IMR-90 (cell line): Measurements from ENCODE around the gene OPRL1. TPM values are rescaled to one million over a fixed set of nuclear protein-coding genes. Genes with fewer than 3 reads are reported as not detected.

Experiments used
- ATAC-seq: fragments of 200-7000 bp; cut with Tn5 transposase; 2 replicates; pipeline ENCODE4 v1.9.1; 2020; ENCODE audit warnings: low read depth, mild to moderate bottlenecking, moderate library complexity
- BruUV-seq: library from RNA; stranded (reverse); fragments of 400-500 nt; replicated peaks from 2 replicates; lab custom pipeline; 2021; lab: Mats Ljungman, UMichigan
- CTCF ChIA-PET: fragments of 300-600 bp; formaldehyde crosslinking; extraction: SDS; loops from one replicate; lab custom pipeline; 2021; ENCODE audit warnings: antibody characterized with exemption; lab: Yijun Ruan, JAX
- POLR2A ChIA-PET: fragments of 300-600 bp; sonication (Branson Sonifier 250); formaldehyde crosslinking; loops from one replicate; lab custom pipeline; 2022; ENCODE audit warnings: antibody characterized with exemption; ENCODE audit not compliant: unreplicated experiment; lab: Charles Lee
- DNase-seq: peaks from one replicate; pipeline ENCODE4 v3.0.0; 2013
- H2AFZ ChIP-seq: replicated peaks from 2 replicates; pipeline ENCODE3; 2013; ENCODE audit warnings: low read length, mild to moderate bottlenecking; ENCODE audit not compliant: poor library complexity
- H2AK5ac ChIP-seq: 2 replicates; pipeline ENCODE4 v1.6.1; 2013; ENCODE audit warnings: low read depth, low read length, inconsistent platforms
- H2AK9ac ChIP-seq: replicated peaks from 2 replicates; pipeline ENCODE3; 2013; ENCODE audit warnings: mild to moderate bottlenecking, low read depth, low read length, moderate library complexity; ENCODE audit not compliant: poor library complexity
- H2BK120ac ChIP-seq: 2 replicates; pipeline ENCODE4 v1.6.1; 2013; ENCODE audit warnings: low read depth, low read length, inconsistent platforms
- H2BK15ac ChIP-seq: 3 replicates; pipeline ENCODE4 v1.6.1; 2013; ENCODE audit warnings: low read depth, low read length, inconsistent platforms
- H2BK20ac ChIP-seq: 2 replicates; pipeline ENCODE4 v1.6.1; 2013; ENCODE audit warnings: low read depth, mild to moderate bottlenecking, inconsistent platforms, low read length, moderate library complexity
- H2BK5ac ChIP-seq: 2 replicates; pipeline ENCODE4 v1.6.1; 2013; ENCODE audit warnings: mild to moderate bottlenecking, low read depth, low read length, inconsistent platforms; ENCODE audit not compliant: poor library complexity, severe bottlenecking
- H3K14ac ChIP-seq: replicated peaks from 2 replicates; pipeline ENCODE4 v1.6.1; 2013; ENCODE audit warnings: low read depth, low read length, inconsistent platforms
- H3K18ac ChIP-seq: 2 replicates; pipeline ENCODE4 v1.6.1; 2013; ENCODE audit warnings: low read depth, low read length, control low read depth
- H3K23ac ChIP-seq: 2 replicates; pipeline ENCODE4 v1.6.1; 2013; ENCODE audit warnings: low read depth, low read length, inconsistent platforms
- H3K27ac ChIP-seq: 2 replicates; pipeline ENCODE4 v1.5.1; 2013; ENCODE audit warnings: mild to moderate bottlenecking, control low read depth, low read length; ENCODE audit not compliant: insufficient read depth
- H3K27me3 ChIP-seq: 2 replicates; pipeline ENCODE4 v1.6.1; 2013; ENCODE audit warnings: low read length; ENCODE audit not compliant: control insufficient read depth, insufficient read depth
- H3K36me3 ChIP-seq: 2 replicates; pipeline ENCODE4 v1.6.1; 2013; ENCODE audit warnings: low read length, mixed read lengths; ENCODE audit not compliant: control insufficient read depth, insufficient read depth
- H3K4ac ChIP-seq: 2 replicates; pipeline ENCODE4 v1.6.1; 2013; ENCODE audit warnings: low read depth, low read length, inconsistent platforms
- H3K4me1 ChIP-seq: 2 replicates; pipeline ENCODE4 v1.6.1; 2013; ENCODE audit warnings: low read length, mixed read lengths; ENCODE audit not compliant: control insufficient read depth, insufficient read depth
- H3K4me2 ChIP-seq: 2 replicates; pipeline ENCODE4 v1.6.1; 2013; ENCODE audit warnings: low read depth, mild to moderate bottlenecking, control low read depth, low read length, moderate library complexity
- H3K4me3 ChIP-seq: 2 replicates; pipeline ENCODE4 v1.5.1; 2013; ENCODE audit warnings: low read depth, mild to moderate bottlenecking, control low read depth, low read length, moderate library complexity; ENCODE audit not compliant: insufficient read depth
- H3K56ac ChIP-seq: 2 replicates; pipeline ENCODE4 v1.6.1; 2013; ENCODE audit warnings: low read length, inconsistent platforms; ENCODE audit not compliant: insufficient read depth; ENCODE audit errors: extremely low read depth
- H3K79me1 ChIP-seq, 2 experiments: 2 replicates each; pipeline ENCODE4 v1.6.1; 2013; ENCODE audit warnings: low read length in 2 of 2, inconsistent platforms in 1 of 2, low read depth in 1 of 2
- H3K9ac ChIP-seq: 2 replicates; pipeline ENCODE4 v1.6.1; 2013; ENCODE audit warnings: low read depth, low read length, control low read depth
- H3K9me1 ChIP-seq: 2 replicates; pipeline ENCODE4 v1.6.1; 2013; ENCODE audit warnings: low read length, inconsistent platforms; ENCODE audit not compliant: insufficient read depth
- H3K9me3 ChIP-seq: 2 replicates; pipeline ENCODE4 v1.6.1; 2013; ENCODE audit warnings: low read length; ENCODE audit not compliant: control insufficient read depth, insufficient read depth
- H4K20me1 ChIP-seq: 2 replicates; pipeline ENCODE4 v1.6.1; 2013; ENCODE audit warnings: low read length, inconsistent platforms; ENCODE audit not compliant: insufficient read depth
- H4K5ac ChIP-seq: 2 replicates; pipeline ENCODE4 v1.6.1; 2013; ENCODE audit warnings: mild to moderate bottlenecking, low read depth, low read length, control low read depth
- H4K8ac ChIP-seq, 2 experiments: 2 replicates each; pipeline ENCODE4 v1.6.1; 2013; ENCODE audit warnings: low read depth in 2 of 2, low read length in 2 of 2, control low read depth in 1 of 2, inconsistent platforms in 1 of 2
- H4K91ac ChIP-seq: 2 replicates; pipeline ENCODE4 v1.6.1; 2013; ENCODE audit warnings: low read depth, low read length, inconsistent platforms; ENCODE audit not compliant: insufficient read depth
- BHLHE40 ChIP-seq: fragments of 150-350 bp; IDR thresholded peaks from 2 replicates; pipeline ENCODE4 v1.6.1; 2016; ENCODE audit warnings: mild to moderate bottlenecking, low read depth, low read length
- CEBPB ChIP-seq: IDR thresholded peaks from 2 replicates; pipeline ENCODE4 v1.6.1; 2012; ENCODE audit warnings: low read depth, low read length, improper control_type of control experiment
- CTCF ChIP-seq: conservative IDR thresholded peaks from 2 replicates; pipeline ENCODE4 v1.5.1; 2012; ENCODE audit warnings: mild to moderate bottlenecking, low read depth, low read length, improper control_type of control experiment
- ELK1 ChIP-seq: fragments of 150-350 bp; IDR thresholded peaks from 2 replicates; pipeline ENCODE4 v1.6.1; 2016; ENCODE audit warnings: low read depth, mild to moderate bottlenecking, low read length, moderate library complexity, borderline replicate concordance
- FOS ChIP-seq: fragments of 150-350 bp; IDR thresholded peaks from 2 replicates; pipeline ENCODE4 v1.6.1; 2016; ENCODE audit warnings: low read depth, low read length
- MAFK ChIP-seq: IDR thresholded peaks from 2 replicates; pipeline ENCODE4 v1.6.1; 2012; ENCODE audit warnings: low read depth, low read length, improper control_type of control experiment
- NFE2L2 ChIP-seq: fragments of 150-350 bp; IDR thresholded peaks from 2 replicates; pipeline ENCODE4 v1.6.1; 2016; ENCODE audit warnings: low read depth, mild to moderate bottlenecking, low read length
- POLR2A ChIP-seq: IDR thresholded peaks from 2 replicates; pipeline ENCODE4 v1.6.1; 2012; ENCODE audit warnings: mild to moderate bottlenecking, low read depth, low read length
- RCOR1 ChIP-seq: IDR thresholded peaks from 2 replicates; pipeline ENCODE4 v1.6.1; 2012; ENCODE audit warnings: mild to moderate bottlenecking, low read length, improper control_type of control experiment; ENCODE audit not compliant: insufficient replicate concordance
- RFX5 ChIP-seq: IDR thresholded peaks from 2 replicates; pipeline ENCODE4 v1.8.0; 2012; ENCODE audit warnings: low read depth, mild to moderate bottlenecking, low read length, moderate library complexity
- SMC3 ChIP-seq: fragments of 150-350 bp; IDR thresholded peaks from 2 replicates; pipeline ENCODE4 v1.6.1; 2016; ENCODE audit warnings: low read depth, mild to moderate bottlenecking, antibody characterized with exemption, low read length, moderate library complexity
- USF2 ChIP-seq: fragments of 150-350 bp; IDR thresholded peaks from 2 replicates; pipeline ENCODE4 v1.6.1; 2017; ENCODE audit warnings: mild to moderate bottlenecking, antibody characterized with exemption, low read length, low read depth
- WGBS, 2 experiments: methylation state at CpG; one replicate each; pipeline versions ENCODE4 v1.1.5 to v1.1.7; 2013; ENCODE audit warnings: missing lambda C conversion rate in 2 of 2; ENCODE audit not compliant: insufficient read length in 1 of 2; ENCODE audit errors: extremely low coverage in 2 of 2; 5-methylcytosine and 5-hydroxymethylcytosine counted together
- dilution Hi-C: fragments of 300-500 bp; cut with HindIII; formaldehyde crosslinking; loops from one replicate; pipeline ENCODE4 v1.14.3; 2018; ENCODE audit warnings: low sequenced_read_pairs; ENCODE audit not compliant: unreplicated experiment
- in situ Hi-C: fragments of 300-500 bp; cut with MboI; formaldehyde crosslinking; loops from 3 replicates; pipeline ENCODE4 v1.14.3; 2019; ENCODE audit warnings: low sequenced_read_pairs, inconsistent platforms, mixed read lengths
- intact Hi-C: fragments of 100-400 bp; cut with micrococcal nuclease; formaldehyde crosslinking; loops from 2 replicates; pipeline ENCODE4 v1.10.0; 2022
- polyA plus RNA-seq, 3 experiments: library from polyadenylated mRNA; depleted of rRNA; stranded (reverse); fragments of >200 nt; gene quantifications; 2 replicates each; pipeline ENCODE4 v1.2.3, GENCODE V29; 2012; ENCODE audit warnings: low replicate concordance in 1 of 3
- total RNA-seq: library from RNA; depleted of rRNA; stranded (reverse); fragments of >200 nt; gene quantifications from 2 replicates; pipeline ENCODE4 v1.2.3, GENCODE V29; 2012

OPRL1 gene
- total and polyA plus RNA-seq, 2 of the 4 experiments (the other 2 are of a cell fraction) = 0.36 to 1.2 TPM

GRCh38 chr20:64048402-64049044, 31.4 kb upstream of the OPRL1 start:
- Histone ChIP-seq H3K4ac (no peak overlapping the region), H3K27me3 (peaks cover 66% of the 10 kb centered on the region), H3K79me1 (no peaks in the 10 kb centered on the region), H4K5ac (no peak overlapping the region), H3K9ac (no peak overlapping the region), H3K9me1 (no peaks in the 10 kb centered on the region), H2BK15ac (no peak overlapping the region), H3K4me1 (no peaks in the 10 kb centered on the region; the same call in 1 of the 2 replicates), H3K27ac (no peak overlapping the region), H3K9me3 (no peaks in the 10 kb centered on the region), H3K14ac (no peak overlapping the region), H3K4me2 (no peak overlapping the region), H3K18ac (no peak overlapping the region), H2AK9ac (peak overlapping the region; percentile 55), H2AK5ac (no peak overlapping the region), H4K91ac (no peak overlapping the region), H3K4me3 (no peak overlapping the region), H4K20me1 (no peaks in the 10 kb centered on the region; the same call in 1 of the 2 replicates), H4K8ac (no peak overlapping the region), H3K23ac (no peak overlapping the region), H3K36me3 (no peaks in the 10 kb centered on the region), H2BK120ac (no peak overlapping the region), H2BK5ac (no peak overlapping the region), H2BK20ac (no peak overlapping the region), H3K56ac (no peak overlapping the region), H2AFZ (peak overlapping the region; percentile 11)
- ChIA-PET CTCF (no interaction called here), POLR2A (no interaction called here)
- dilution Hi-C loops = no loop called here
- no peak for DNase-seq
- ATAC-seq = no peak
- intact Hi-C loops = no loop called here
- BruUV-seq = no TSS peak
- 5% methylated on average over 36 of the region's 101 CpGs; no CpG with 5 or more reads in 1 of the 2 experiments for WGBS, 2 experiments
- in situ Hi-C loops = no loop called here
- TF ChIP-seq USF2 (no peak), MAFK (no peak), POLR2A (no peak), FOS (no peak), NFE2L2 (no peak), RCOR1 (no peak), BHLHE40 (no peak), RFX5 (no peak), CTCF (no peak), SMC3 (no peak), ELK1 (no peak), CEBPB (no peak)
